NCI-H526 treated with DMSO at 0.1 percent for 48 hours (cell line): ENCODE results near the gene DBN1.

Source experiments
- DNase-seq: peaks from one replicate; lab custom pipeline; 2025; lab: John Stamatoyannopoulos, UW

DBN1 gene

GRCh38 chr5:177473443-177474001, at the start of gene DBN1:
Gene DBN1, minus strand, starts transcription at chr5:177473634. Its CDS starts 113 bp downstream, at chr5:177473521.
- no peak for DNase-seq

GRCh38 chr5:177520916-177521513, 47.6 kb upstream of the DBN1 start:
- DNase-seq, result no peak

- no peak for DNase-seq
Observed at GRCh38 chr5:177520271-177520670, 46.8 kb upstream of the DBN1 start.

GRCh38 chr5:177519463-177520235, 46.2 kb upstream of the DBN1 start:
- DNase-seq, result no peak

GRCh38 chr5:177516601-177517568, 43.5 kb upstream of the DBN1 start, which contains the start of gene DDX41:
Gene DDX41, minus strand, starts transcription at chr5:177516961. Its CDS starts 16 bp downstream, at chr5:177516945.
- DNase-seq, result peak; percentile 93

- no peak for DNase-seq
Observed at GRCh38 chr5:177515580-177515979, 42.1 kb upstream of the DBN1 start.

- DNase-seq, result no peak
Observed at GRCh38 chr5:177514541-177514940, 41.1 kb upstream of the DBN1 start.

- DNase-seq, result no peak
Observed at GRCh38 chr5:177513500-177513899, 40.1 kb upstream of the DBN1 start.

- DNase-seq, result no peak
Observed at GRCh38 chr5:177512736-177513380, 39.4 kb upstream of the DBN1 start.

GRCh38 chr5:177511796-177512675, 38.6 kb upstream of the DBN1 start:
- no peak for DNase-seq

GRCh38 chr5:177511181-177511580, 37.7 kb upstream of the DBN1 start:
- no peak for DNase-seq

- DNase-seq, result no peak
Observed at GRCh38 chr5:177510567-177511053, 37.2 kb upstream of the DBN1 start.

GRCh38 chr5:177509991-177510566, 36.6 kb upstream of the DBN1 start:
- DNase-seq, result no peak

GRCh38 chr5:177509381-177509951, 36.0 kb upstream of the DBN1 start, which contains the start of gene DOK3:
Gene DOK3, minus strand, starts transcription at chr5:177509826. Its CDS starts 286 bp downstream, at chr5:177509540.
- no peak for DNase-seq

GRCh38 chr5:177508837-177509236, 35.4 kb upstream of the DBN1 start:
- peak; percentile 12 for DNase-seq

- DNase-seq, result no peak
Observed at GRCh38 chr5:177508221-177508611, 34.8 kb upstream of the DBN1 start.

GRCh38 chr5:177507596-177508220, 34.3 kb upstream of the DBN1 start:
- DNase-seq, result no peak

- no peak for DNase-seq
Observed at GRCh38 chr5:177507165-177507564, 33.7 kb upstream of the DBN1 start.

- DNase-seq, result no peak
Observed at GRCh38 chr5:177505075-177505474, 31.6 kb upstream of the DBN1 start.
